ENCODE measurements around the gene TESK2. TPM values are rescaled to one million over a fixed set of nuclear protein-coding genes. Genes with fewer than 3 reads are reported as not detected.

The TESK2 gene
- total RNA-seq, 3 donors from 2014 or later, result 2.0 to 2.5 (median 2.3) TPM

DNA sequence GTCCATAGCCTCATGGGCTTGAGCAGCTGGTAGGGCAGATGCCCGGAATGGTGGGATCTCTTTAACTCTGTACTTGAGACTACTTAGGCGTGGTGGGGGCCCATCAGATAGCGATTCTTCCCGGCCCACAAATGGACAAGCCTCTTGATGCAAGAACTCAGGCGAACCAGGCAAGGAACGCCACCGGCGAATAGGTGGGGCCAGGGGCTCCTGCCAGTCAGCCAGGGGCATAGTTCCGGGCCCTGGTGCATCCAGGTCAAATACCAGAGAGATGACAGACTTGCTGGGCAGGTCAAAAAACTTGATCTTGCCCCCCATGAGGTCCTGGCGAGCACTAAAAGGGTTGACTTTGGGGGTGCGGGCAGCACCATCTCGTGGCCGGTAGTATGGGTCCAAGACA lies 145.9 kb downstream of the TESK2 start:
- Mint-ChIP-seq H3K9me3 (no peaks in the 10 kb centered on the region), H3K27me3 (ENCODE audit: low read depth) (no peaks in the 10 kb centered on the region), H3K36me3 (ENCODE audit: insufficient read depth) (peaks cover 24% of the 10 kb centered on the region), H3K4me1 (ENCODE audit: low read depth) (peaks cover 16% of the 10 kb centered on the region), H3K4me3 (no peak overlapping the region)
- no peak for DNase-seq
- no peak for ATAC-seq

- DNase-seq (no peak), ATAC-seq (no peak)
- Mint-ChIP-seq H3K9me3 (no peaks in the 10 kb centered on the region), H3K4me1 (ENCODE audit: low read depth) (peaks cover 19% of the 10 kb centered on the region), H3K27me3 (ENCODE audit: low read depth) (no peaks in the 10 kb centered on the region), H3K4me3 (no peak overlapping the region), H3K36me3 (ENCODE audit: insufficient read depth) (peaks cover 24% of the 10 kb centered on the region)
These were observed 146.5 kb downstream of the TESK2 start for GRCh38 chr1:45344499-45344898.

GRCh38 chr1:45340816-45341466 lies 150.0 kb downstream of the TESK2 start:
- ATAC-seq, result no peak
- Mint-ChIP-seq H3K9me3 (no peaks in the 10 kb centered on the region), H3K4me1 (ENCODE audit: low read depth) (peaks cover 38% of the 10 kb centered on the region), H3K4me3 (peak overlapping the region; percentile 99), H3K27me3 (ENCODE audit: low read depth) (no peaks in the 10 kb centered on the region), H3K36me3 (ENCODE audit: insufficient read depth) (peaks cover 32% of the 10 kb centered on the region)
- DNase-seq, result no peak

DNA sequence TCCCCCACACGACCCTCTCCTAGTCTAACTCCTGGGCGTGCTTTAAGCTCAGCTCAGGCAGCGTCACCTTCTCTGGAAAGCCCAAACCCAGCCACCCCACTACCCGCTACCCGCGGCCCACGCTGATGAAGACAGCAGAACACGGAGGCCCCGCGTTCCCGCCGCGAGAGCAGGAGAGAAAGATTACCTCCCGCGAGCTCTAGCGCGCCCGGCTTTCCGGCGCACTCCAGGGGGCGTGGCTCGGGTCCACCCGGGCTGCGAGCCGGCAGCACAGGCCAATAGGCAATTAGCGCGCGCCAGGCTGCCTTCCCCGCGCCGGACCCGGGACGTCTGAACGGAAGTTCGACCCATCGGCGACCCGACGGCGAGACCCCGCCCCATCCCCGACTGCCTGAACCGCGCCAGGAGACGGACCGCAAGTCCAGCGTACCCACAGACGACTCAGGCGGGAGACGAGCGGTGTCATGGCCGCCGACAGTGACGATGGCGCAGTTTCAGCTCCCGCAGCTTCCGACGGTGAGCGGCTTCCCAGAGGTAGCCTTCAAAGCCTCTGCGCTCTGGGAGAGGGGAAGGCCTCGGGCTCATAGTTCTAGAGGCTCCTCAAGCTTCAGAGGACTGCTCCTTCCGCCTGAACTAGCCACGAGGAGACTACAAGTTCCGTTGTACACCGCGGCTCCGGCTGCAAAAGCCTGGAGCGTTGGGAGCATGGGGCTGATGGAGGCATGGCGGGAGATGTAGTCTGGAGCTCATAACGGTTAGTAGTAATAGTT lies 151.0 kb downstream of the TESK2 start, which contains the start of the genes MUTYH and TOE1:
TSS of gene MUTYH (minus strand) at position 652 of the 770 bp plus-strand sequence. CDS start 5,935 bp downstream, outside the sequence.
TSS of gene TOE1 (plus strand) at position 382 of the 770 bp plus-strand sequence. CDS start at position 465, 83 bp downstream.
- Mint-ChIP-seq H3K27me3 (ENCODE audit: low read depth) (no peaks in the 10 kb centered on the region), H3K4me3 (peak within 1 kb of the TSS; percentile 99), H3K4me1 (ENCODE audit: low read depth) (peaks cover 39% of the 10 kb centered on the region), H3K36me3 (ENCODE audit: insufficient read depth) (peaks cover 25% of the 10 kb centered on the region), H3K9me3 (no peaks in the 10 kb centered on the region)
- DNase-seq (peak; percentile 89), ATAC-seq (peak; percentile 86 to 89)

- Mint-ChIP-seq H3K27me3 (ENCODE audit: low read depth) (no peaks in the 10 kb centered on the region), H3K9me3 (no peaks in the 10 kb centered on the region), H3K36me3 (ENCODE audit: insufficient read depth) (peaks cover 27% of the 10 kb centered on the region), H3K4me1 (ENCODE audit: low read depth) (peaks cover 44% of the 10 kb centered on the region), H3K4me3 (peak overlapping the region; percentile 54)
- ATAC-seq, result no peak
- no peak for DNase-seq
These were observed 153.2 kb downstream of the TESK2 start for GRCh38 chr1:45337630-45338325.

DNA sequence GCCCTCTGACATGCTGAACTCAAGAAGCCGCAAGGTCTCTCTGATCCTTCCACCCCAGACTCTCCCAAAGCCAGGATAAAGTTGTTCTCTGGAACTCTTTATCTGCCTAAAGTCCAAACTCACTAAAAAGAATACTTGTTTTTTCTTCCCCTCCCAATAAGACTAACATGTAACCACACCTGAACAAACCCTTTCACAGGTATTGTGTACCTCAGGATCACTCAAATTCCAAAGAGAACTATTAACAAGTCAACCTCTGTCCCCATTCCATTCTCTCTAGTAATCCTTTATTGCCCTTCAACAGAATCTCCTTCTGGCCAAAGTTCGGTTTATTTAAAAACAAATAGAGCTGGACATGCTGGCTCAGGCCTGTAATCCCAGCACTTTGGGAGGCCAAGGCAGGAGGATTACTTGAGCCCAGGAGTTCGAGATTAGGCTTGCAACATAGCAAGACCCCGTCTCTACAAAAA lies 155.1 kb downstream of the TESK2 start:
- H3K36me3 Mint-ChIP-seq (ENCODE audit: insufficient read depth), result peaks cover 16% of the 10 kb centered on the region
- no peak for ATAC-seq

GRCh38 chr1:45334308-45335245 lies 156.4 kb downstream of the TESK2 start:
- ATAC-seq (no peak), DNase-seq (no peak)
- no peaks in the 10 kb centered on the region for H3K9me3 Mint-ChIP-seq
- peaks cover 29% of the 10 kb centered on the region for H3K4me1 Mint-ChIP-seq (ENCODE audit: low read depth)
- H3K4me3 Mint-ChIP-seq, result no peak overlapping the region
- H3K27me3 Mint-ChIP-seq (ENCODE audit: low read depth), result no peaks in the 10 kb centered on the region
- H3K36me3 Mint-ChIP-seq (ENCODE audit: insufficient read depth), result peaks cover 13% of the 10 kb centered on the region

More for the DNA sequence above, 155.1 kb downstream of the TESK2 start:
- Mint-ChIP-seq H3K9me3 (no peaks in the 10 kb centered on the region), H3K4me1 (ENCODE audit: low read depth) (peaks cover 33% of the 10 kb centered on the region), H3K4me3 (no peak overlapping the region), H3K27me3 (ENCODE audit: low read depth) (no peaks in the 10 kb centered on the region)
- no peak for DNase-seq

- H3K4me3 Mint-ChIP-seq, result no peak overlapping the region
- no peaks in the 10 kb centered on the region for H3K27me3 Mint-ChIP-seq (ENCODE audit: low read depth)
- ATAC-seq (no peak), DNase-seq (no peak)
- peaks cover 17% of the 10 kb centered on the region for H3K36me3 Mint-ChIP-seq (ENCODE audit: insufficient read depth)
- no peaks in the 10 kb centered on the region for H3K9me3 Mint-ChIP-seq
- peaks cover 20% of the 10 kb centered on the region for H3K4me1 Mint-ChIP-seq (ENCODE audit: low read depth)
These were observed 158.6 kb downstream of the TESK2 start for GRCh38 chr1:45332346-45332720.

DNA sequence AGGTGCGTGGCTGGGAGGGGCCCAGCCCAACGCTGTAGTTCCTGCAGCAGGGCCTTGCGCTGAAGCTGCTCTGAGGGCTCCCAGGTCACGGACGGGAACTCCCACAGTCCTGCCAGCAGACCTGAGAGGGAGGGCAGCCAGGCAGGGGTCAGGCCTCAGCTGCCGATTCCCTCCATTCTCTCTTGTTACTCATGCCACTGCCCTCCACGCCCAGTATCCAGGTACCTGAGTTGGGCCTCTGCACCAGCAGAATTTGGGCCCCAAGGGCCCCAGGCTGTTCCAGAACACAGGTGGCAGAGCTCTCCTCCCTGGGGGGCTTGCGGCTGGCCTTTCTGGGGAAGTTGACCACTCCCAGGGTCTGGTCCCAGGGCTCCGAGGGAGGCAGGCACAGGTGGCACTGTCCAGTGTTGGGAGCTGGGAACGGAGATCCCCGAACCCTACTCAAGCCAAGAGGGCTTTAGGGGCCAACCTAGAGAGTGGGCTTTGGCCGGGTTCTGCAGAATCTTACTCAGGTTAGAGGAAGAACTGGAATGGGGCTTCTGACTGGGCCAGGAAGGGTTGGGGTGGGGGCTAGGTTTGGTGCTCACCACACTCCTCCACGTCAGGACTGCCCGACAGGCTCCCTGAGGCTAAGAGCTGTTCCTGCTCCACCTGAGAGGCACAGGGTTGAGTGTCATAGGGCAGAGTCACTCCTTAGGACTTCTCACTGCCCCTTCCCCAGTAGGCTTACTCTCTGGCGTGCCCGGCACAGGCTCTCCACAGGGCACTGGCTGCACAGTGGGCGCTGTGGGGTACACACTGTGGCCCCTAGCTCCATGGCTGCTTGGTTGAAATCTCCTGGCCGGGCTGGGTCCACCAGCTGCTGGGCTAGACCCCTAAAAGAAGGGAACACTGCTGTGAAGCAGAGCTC lies 159.3 kb downstream of the TESK2 start:
- H3K4me3 Mint-ChIP-seq, result no peak overlapping the region
- no peak for ATAC-seq
- no peaks in the 10 kb centered on the region for H3K27me3 Mint-ChIP-seq (ENCODE audit: low read depth)
- peaks cover 14% of the 10 kb centered on the region for H3K36me3 Mint-ChIP-seq (ENCODE audit: insufficient read depth)
- H3K4me1 Mint-ChIP-seq (ENCODE audit: low read depth), result peaks cover 19% of the 10 kb centered on the region
- no peak for DNase-seq
- no peaks in the 10 kb centered on the region for H3K9me3 Mint-ChIP-seq

GRCh38 chr1:45329445-45329844 lies 161.5 kb downstream of the TESK2 start:
- Mint-ChIP-seq H3K4me3 (peak overlapping the region; percentile 45), H3K9me3 (no peaks in the 10 kb centered on the region), H3K27me3 (ENCODE audit: low read depth) (no peaks in the 10 kb centered on the region), H3K36me3 (ENCODE audit: insufficient read depth) (peaks cover 14% of the 10 kb centered on the region), H3K4me1 (ENCODE audit: low read depth) (peaks cover 13% of the 10 kb centered on the region)
- no peak for DNase-seq
- ATAC-seq, result no peak

DNA sequence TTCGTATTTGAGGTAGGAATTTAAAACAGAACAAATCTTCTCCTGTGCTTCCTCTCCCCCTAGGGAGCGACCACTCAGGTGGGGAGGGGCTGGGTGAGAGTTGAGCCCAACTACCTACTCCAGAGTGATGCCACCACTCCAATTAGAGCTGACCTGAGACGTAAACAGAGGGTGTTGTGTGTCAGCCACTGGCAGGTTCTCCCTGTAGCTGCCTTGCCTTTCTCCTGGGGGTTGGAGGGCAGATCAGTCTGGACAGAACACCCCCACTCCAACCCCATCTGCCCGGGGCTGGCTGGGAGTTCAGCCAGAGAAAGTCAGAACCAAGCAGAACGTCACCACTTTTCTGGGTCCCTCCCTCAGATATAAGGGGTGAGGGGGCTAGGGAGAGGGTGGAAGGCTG lies 162.3 kb downstream of the TESK2 start:
- no peaks in the 10 kb centered on the region for H3K27me3 Mint-ChIP-seq (ENCODE audit: low read depth)

GRCh38 chr1:45327644-45328515 lies 163.1 kb downstream of the TESK2 start:
- Mint-ChIP-seq H3K27me3 (ENCODE audit: low read depth) (no peaks in the 10 kb centered on the region), H3K36me3 (ENCODE audit: insufficient read depth) (peaks cover 12% of the 10 kb centered on the region), H3K4me1 (ENCODE audit: low read depth) (peaks cover 10% of the 10 kb centered on the region), H3K9me3 (no peaks in the 10 kb centered on the region), H3K4me3 (peak overlapping the region; percentile 85)
- no peak for DNase-seq
- ATAC-seq, result peak in 1 of 2 donors; percentile 15

More for the DNA sequence above, 162.3 kb downstream of the TESK2 start:
- DNase-seq, result no peak
- no peak for ATAC-seq
- Mint-ChIP-seq H3K9me3 (no peaks in the 10 kb centered on the region), H3K4me1 (ENCODE audit: low read depth) (peaks cover 10% of the 10 kb centered on the region), H3K36me3 (ENCODE audit: insufficient read depth) (peaks cover 14% of the 10 kb centered on the region), H3K4me3 (peak overlapping the region; percentile 85)

Measured in activated T-cell treated with anti-CD3 and anti-CD28 coated beads, Interleukin-2, amount 50 U/mL, for 4 hours (primary cell).